ENCODE data around the gene ZER1. TPM values are rescaled to one million over a fixed set of nuclear protein-coding genes. Genes with fewer than 3 reads are reported as not detected.

The ZER1 gene
- total RNA-seq, 2 experiments from 2014 or later, result 27.1 to 29.2 TPM

DNA sequence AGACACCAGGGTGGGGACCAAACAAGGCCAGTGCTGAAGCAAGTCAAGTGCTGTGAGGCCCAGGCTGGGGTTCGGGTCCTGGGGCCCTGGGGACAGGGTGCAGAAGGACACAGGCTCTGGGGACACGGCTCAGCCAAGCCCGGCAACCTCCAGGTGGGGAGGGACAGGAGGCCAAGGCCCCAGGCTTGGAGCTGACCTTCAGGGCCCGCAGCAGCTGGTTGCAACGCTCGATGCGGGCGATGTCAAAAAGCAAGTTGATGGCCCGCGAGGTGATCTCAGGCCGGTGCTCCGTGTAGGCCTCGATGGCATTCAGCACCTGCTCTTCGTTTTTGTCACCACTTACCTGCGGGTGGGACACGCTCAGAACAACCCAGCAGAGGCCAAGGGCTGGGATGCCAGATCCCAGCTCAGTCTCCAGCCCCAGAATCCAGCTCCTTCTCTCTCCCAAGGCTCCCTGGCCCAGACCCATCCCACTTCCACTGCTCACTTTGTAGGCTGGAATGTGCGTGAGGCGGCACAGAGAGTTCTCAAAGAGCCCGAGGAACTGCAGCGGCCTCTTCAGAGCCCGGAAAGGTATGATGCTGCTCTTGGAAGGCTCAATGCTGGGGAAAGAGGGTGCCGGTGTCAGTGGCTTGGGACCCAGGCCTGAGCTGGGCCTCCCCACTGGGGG is 20.7 kb downstream of the ZER1 start:
- ATAC-seq (ENCODE audit: low read depth) (no peak), DNase-seq (no peak)
- Mint-ChIP-seq H3K9me3 (no peaks in the 10 kb centered on the region), H3K27ac (no peak overlapping the region), H3K36me3 (no peaks in the 10 kb centered on the region), H3K27me3 (no peaks in the 10 kb centered on the region), H3K4me1 (no peaks in the 10 kb centered on the region), H3K4me3 (no peak overlapping the region)
- POLR2A ChIA-PET, result no interaction called here

DNA sequence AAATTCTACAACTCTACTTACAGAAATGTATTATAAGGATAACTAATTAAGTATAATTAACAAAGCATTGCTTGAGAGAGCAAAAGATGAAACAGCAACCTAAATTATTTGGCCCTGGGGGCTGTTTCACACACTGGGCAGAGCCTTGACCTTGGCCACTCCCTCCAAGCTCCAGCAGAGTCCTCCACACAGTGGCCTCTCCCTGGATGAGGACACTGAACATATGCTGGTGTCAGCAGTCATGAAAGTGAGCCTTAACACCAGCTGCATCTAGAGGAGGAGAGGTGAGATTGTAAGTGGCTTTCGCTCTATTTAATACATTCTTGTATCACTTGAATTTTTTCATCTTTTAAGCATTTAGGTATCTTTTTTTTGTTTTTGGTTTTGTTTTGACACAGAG is 24.5 kb downstream of the ZER1 start:
- no peak overlapping the region for H3K27ac Mint-ChIP-seq
- ATAC-seq (ENCODE audit: low read depth) (no peak), DNase-seq (no peak)

DNA sequence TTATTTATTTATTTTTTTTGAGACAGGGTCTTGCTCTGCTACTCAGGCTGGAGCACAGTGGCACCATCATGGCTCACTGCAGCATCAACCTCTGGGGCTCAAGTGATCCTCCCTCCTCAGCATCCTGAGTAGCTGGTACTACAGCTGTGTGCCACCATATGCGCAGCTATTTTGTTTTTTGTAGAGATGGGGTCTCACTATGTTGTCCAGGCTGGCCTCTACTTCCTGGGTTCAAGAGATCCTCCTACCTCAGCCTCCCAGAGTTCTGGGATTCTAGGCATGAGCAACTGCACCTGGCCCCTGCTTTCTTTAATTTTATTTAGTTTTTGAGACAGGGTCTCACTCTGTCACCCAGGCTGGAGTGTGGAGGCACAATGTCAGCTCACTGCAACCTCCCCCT is 28.3 kb downstream of the ZER1 start:
- Mint-ChIP-seq H3K27me3 (no peaks in the 10 kb centered on the region), H3K4me3 (no peak overlapping the region), H3K4me1 (no peaks in the 10 kb centered on the region), H3K9me3 (no peaks in the 10 kb centered on the region), H3K27ac (no peak overlapping the region), H3K36me3 (no peaks in the 10 kb centered on the region)
- ATAC-seq (ENCODE audit: low read depth), result no peak
- no peak for DNase-seq
- POLR2A ChIA-PET, result interaction anchor here (1.0 kb wide), 1 partner anchor 180 kb away, joined by 3 read pairs; no protein-coding TSS in a partner anchor

More for the DNA sequence above, 24.5 kb downstream of the ZER1 start:
- Mint-ChIP-seq H3K4me1 (no peaks in the 10 kb centered on the region), H3K27me3 (no peaks in the 10 kb centered on the region), H3K9me3 (no peaks in the 10 kb centered on the region), H3K4me3 (no peak overlapping the region), H3K36me3 (no peaks in the 10 kb centered on the region)
- POLR2A ChIA-PET, result no interaction called here

DNA sequence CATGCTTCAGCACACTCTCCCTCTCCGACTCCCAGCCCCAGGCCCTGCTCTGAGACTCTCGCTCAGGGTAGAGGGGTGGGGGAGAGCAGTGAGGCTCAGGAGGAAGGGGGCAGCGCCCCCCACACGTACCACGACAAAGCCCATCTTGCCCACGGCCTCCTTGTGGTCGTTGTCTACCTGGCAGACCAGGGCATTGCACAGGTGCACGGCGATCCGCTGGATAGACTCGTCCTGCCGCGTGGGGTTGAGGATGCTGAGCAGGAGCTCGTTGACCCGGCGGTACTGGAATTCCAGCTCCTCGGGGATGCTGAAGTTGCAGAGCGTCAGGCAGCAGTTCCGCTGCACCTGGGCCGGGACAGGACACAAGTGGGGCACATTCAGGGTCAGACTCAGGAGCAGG is 29.3 kb downstream of the ZER1 start:
- no peak for ATAC-seq (ENCODE audit: low read depth)

DNA sequence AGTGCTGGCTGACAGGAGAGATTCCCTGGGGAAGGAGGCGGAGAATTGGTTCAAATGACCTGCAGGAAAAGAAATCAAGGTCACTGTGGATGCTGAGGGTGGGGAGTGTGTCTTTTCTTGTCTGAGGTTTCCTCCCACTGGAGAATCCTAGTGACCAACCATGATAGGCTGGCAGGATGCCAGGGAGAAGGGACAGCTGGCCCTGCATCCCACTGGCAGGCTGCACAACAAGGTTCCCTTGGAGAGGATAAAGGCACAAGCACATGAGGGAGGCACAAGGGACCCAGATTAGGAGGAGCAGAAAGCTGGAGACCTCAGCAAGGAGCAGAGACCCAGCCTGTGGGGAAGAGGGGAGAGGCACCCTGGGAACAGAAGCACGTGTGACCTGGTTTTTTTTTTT is 36.4 kb downstream of the ZER1 start:
- ATAC-seq (ENCODE audit: low read depth) (no peak), DNase-seq (no peak)
- POLR2A ChIA-PET, result no interaction called here
- H3K36me3 Mint-ChIP-seq, result peaks cover 12% of the 10 kb centered on the region
- no peak overlapping the region for H3K27ac Mint-ChIP-seq
- H3K4me1 Mint-ChIP-seq, result peaks cover 5% of the 10 kb centered on the region
- no peak overlapping the region for H3K4me3 Mint-ChIP-seq
- H3K9me3 Mint-ChIP-seq, result no peaks in the 10 kb centered on the region
- no peaks in the 10 kb centered on the region for H3K27me3 Mint-ChIP-seq

More for the DNA sequence above, 29.3 kb downstream of the ZER1 start:
- H3K9me3 Mint-ChIP-seq, result no peaks in the 10 kb centered on the region
- DNase-seq, result no peak
- H3K4me3 Mint-ChIP-seq, result no peak overlapping the region
- POLR2A ChIA-PET, result interaction anchor here (1.0 kb wide), 1 partner anchor 181 kb away, joined by 3 read pairs; no protein-coding TSS in a partner anchor
- peaks cover under 1% of the 10 kb centered on the region for H3K36me3 Mint-ChIP-seq
- no peaks in the 10 kb centered on the region for H3K27me3 Mint-ChIP-seq
- no peak overlapping the region for H3K27ac Mint-ChIP-seq
- H3K4me1 Mint-ChIP-seq, result no peaks in the 10 kb centered on the region

DNA sequence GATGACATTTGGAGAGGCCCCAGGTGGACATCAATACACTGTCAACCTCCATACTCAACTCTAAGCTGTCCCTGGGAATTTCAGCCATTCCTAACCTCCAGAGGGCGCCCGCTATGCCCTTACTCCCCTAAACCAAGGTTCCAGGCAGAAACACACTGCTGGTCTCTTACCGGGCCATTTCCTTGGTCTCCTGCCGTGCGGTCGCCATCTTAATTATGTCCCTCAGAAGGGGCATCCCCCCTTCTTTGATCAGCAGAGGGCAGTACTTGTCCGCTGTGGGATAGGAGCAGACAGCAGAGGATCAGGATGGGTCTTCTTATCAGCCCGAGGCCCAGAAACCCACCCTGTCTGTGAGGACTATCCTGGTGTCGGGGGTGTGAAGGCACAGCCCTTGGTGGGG is 38.5 kb downstream of the ZER1 start:
- H3K4me1 Mint-ChIP-seq, result peaks cover 5% of the 10 kb centered on the region
- no peak overlapping the region for H3K27ac Mint-ChIP-seq
- no peaks in the 10 kb centered on the region for H3K27me3 Mint-ChIP-seq
- peaks cover 12% of the 10 kb centered on the region for H3K36me3 Mint-ChIP-seq
- no peak for ATAC-seq (ENCODE audit: low read depth)
- no peak overlapping the region for H3K4me3 Mint-ChIP-seq
- H3K9me3 Mint-ChIP-seq, result no peaks in the 10 kb centered on the region
- DNase-seq, result no peak
- POLR2A ChIA-PET, result interaction anchor here (1.0 kb wide), 1 partner anchor 9 kb away, joined by 4 read pairs; the partner anchor contains the start of gene ZDHHC12

DNA sequence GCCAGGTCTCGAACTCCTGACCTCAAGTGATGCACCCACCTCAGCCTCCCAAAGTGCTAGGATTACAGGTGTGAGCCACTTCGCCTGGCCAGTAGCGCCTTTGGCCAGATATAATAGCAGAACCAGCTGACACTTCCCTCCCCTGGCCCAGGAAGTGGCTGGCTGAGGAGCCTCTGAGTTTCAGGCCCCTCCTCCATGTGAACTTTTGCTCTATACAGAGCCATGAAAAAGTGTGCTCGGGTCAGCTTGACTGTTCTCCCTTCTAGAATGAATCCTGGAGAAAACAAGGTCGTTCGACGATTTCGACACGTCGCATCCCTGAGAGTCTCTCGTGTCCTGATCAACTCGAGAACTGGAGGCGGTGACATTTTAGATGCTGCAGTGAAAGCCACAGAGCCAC is 39.2 kb downstream of the ZER1 start:
- Mint-ChIP-seq H3K4me3 (no peak overlapping the region), H3K4me1 (peaks cover 8% of the 10 kb centered on the region), H3K27ac (no peak overlapping the region), H3K9me3 (no peaks in the 10 kb centered on the region), H3K27me3 (no peaks in the 10 kb centered on the region), H3K36me3 (peaks cover 12% of the 10 kb centered on the region)
- DNase-seq (no peak), ATAC-seq (ENCODE audit: low read depth) (no peak)
- POLR2A ChIA-PET, result interaction anchor here (1.0 kb wide), 1 partner anchor 8 kb away, joined by 4 read pairs; the partner anchor contains the start of gene ZDHHC12

DNA sequence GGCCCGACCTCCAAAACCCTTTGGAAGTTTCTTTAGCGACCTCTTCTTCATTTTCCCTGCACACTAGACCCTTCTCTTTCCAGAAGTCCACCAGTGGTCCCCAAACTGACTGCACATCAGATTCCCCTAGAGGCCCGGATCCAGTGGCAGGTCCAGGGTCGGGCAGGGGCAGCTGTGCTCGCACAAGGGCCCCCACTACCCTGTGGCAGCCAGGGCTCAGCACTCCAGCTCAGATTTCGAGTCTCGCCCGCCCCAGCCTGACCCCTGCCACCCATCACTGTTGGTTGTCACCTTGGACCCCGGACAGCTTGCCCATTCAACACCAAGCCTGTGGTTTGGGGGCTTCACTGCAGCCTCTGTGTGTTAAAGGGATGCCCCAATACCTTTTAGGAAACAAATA is 40.0 kb downstream of the ZER1 start:
- Mint-ChIP-seq H3K4me1 (peaks cover 9% of the 10 kb centered on the region), H3K4me3 (no peak overlapping the region), H3K27me3 (no peaks in the 10 kb centered on the region), H3K36me3 (peaks cover 8% of the 10 kb centered on the region), H3K27ac (no peak overlapping the region), H3K9me3 (no peaks in the 10 kb centered on the region)
- no peak for DNase-seq
- POLR2A ChIA-PET, result no interaction called here
- ATAC-seq (ENCODE audit: low read depth), result no peak

DNA sequence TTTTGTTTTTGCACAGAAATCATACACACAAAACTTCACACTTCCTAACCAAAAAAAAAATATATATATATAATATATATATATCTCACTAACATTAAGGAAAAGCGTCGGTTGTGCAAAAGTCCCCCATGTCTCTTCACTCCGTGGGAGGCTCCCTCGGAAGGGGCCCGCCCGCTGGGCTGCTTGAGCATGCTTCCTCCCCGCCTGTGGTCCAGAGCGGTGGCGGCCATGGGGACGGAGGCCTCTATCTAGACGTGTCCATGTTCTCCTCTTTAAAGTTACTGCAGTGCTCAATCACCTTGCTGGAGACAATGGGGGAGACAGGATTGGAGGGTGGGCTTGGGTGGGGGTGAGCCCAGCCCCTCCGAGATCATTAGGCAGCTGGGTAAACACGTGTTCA is 40.6 kb downstream of the ZER1 start:
- POLR2A ChIA-PET, result no interaction called here

DNA sequence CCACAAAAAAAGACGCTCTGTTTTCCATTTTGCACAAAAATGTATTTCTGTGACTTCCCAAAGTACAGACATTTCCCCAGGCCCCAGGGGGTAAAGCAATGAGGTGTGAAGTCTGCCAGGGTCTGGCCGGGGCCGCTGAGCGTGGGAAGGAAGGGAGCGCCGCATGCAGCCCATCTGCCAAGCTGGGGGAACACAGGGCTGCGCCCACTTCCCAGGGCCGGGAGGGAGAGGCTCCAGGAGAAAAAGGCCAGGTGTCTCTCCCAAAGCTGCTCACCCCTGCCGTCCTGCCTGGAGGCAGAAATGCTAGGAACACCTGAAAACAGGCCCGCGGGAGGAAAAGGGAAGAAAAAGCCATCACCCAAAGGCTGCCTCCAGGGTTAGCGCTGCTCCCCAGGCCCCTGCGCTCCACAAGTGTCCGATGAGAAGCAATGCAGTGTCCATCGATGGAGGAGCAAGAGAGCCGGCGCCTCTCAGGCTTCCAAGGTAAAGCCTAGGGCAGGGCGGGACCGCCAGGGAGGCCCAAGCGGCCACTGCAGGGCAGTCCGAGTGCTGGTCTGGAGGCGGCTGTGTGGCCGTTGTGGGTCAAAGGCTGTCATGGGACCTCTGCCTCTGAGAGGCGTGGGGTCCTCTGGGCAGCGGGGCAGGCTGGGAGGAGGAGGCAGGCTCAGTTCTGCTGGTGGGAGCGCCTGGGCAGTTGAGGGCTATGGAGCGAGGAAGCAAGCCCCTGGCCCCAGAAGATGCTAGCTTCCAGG is 41.8 kb downstream of the ZER1 start:
- no peak for ATAC-seq (ENCODE audit: low read depth)
- Mint-ChIP-seq H3K4me1 (peaks cover 17% of the 10 kb centered on the region), H3K27ac (no peak overlapping the region), H3K9me3 (no peaks in the 10 kb centered on the region), H3K36me3 (peaks cover 6% of the 10 kb centered on the region), H3K27me3 (no peaks in the 10 kb centered on the region), H3K4me3 (no peak overlapping the region)
- POLR2A ChIA-PET, result no interaction called here
- no peak for DNase-seq

More for the DNA sequence above, 40.6 kb downstream of the ZER1 start:
- no peaks in the 10 kb centered on the region for H3K9me3 Mint-ChIP-seq
- DNase-seq (no peak), ATAC-seq (ENCODE audit: low read depth) (no peak)
- H3K4me3 Mint-ChIP-seq, result no peak overlapping the region
- no peaks in the 10 kb centered on the region for H3K27me3 Mint-ChIP-seq
- H3K4me1 Mint-ChIP-seq, result peaks cover 12% of the 10 kb centered on the region
- peaks cover 8% of the 10 kb centered on the region for H3K36me3 Mint-ChIP-seq
- no peak overlapping the region for H3K27ac Mint-ChIP-seq

DNA sequence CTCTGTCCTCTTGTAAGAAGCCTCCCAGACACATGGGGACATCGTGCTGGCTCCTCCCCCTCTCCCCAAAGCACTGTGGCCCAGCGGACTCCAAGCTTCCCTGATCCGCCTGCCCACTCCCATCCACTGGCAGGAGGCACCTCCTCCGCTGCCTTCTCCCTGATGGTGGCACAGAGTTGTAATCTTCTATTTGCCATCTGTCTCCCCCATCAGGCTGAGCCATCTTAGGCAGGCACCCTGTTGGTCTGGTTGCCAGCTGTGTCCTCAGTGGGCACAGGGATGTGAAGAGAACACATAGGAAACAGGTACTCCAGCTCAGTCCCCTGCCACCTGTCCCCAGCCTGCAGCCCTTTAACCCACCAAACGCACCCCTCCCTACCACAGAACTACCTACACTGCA is 42.4 kb downstream of the ZER1 start:
- Mint-ChIP-seq H3K27me3 (no peaks in the 10 kb centered on the region), H3K9me3 (no peaks in the 10 kb centered on the region), H3K4me1 (peaks cover 22% of the 10 kb centered on the region), H3K4me3 (no peak overlapping the region), H3K36me3 (peaks cover 4% of the 10 kb centered on the region), H3K27ac (no peak overlapping the region)
- POLR2A ChIA-PET, result no interaction called here
- DNase-seq (no peak), ATAC-seq (ENCODE audit: low read depth) (no peak)

DNA sequence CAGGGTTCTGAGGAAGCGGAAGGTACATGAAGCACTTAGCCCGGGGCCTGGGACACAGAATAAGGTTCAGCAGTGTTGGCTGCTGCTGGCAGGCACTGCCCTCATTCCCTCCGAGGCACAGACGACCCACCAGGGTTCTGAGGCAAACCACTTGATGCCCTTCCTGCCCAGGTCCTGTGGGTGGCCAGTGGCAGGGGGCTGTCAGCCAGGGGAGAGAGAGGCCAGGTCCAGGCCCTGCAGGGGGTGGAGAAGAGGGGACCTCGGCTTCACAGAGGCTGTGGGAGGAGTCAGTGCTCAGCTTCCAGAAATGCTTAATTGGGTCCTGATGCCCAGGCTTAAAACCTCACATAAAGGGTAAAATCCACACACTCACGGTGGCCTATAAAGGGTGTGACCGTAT is 43.4 kb downstream of the ZER1 start:
- ATAC-seq (ENCODE audit: low read depth) (no peak), DNase-seq (no peak)
- Mint-ChIP-seq H3K27me3 (no peaks in the 10 kb centered on the region), H3K4me1 (peaks cover 23% of the 10 kb centered on the region), H3K4me3 (no peak overlapping the region), H3K9me3 (no peaks in the 10 kb centered on the region), H3K36me3 (peaks cover 4% of the 10 kb centered on the region), H3K27ac (no peak overlapping the region)
- POLR2A ChIA-PET, result no interaction called here

DNA sequence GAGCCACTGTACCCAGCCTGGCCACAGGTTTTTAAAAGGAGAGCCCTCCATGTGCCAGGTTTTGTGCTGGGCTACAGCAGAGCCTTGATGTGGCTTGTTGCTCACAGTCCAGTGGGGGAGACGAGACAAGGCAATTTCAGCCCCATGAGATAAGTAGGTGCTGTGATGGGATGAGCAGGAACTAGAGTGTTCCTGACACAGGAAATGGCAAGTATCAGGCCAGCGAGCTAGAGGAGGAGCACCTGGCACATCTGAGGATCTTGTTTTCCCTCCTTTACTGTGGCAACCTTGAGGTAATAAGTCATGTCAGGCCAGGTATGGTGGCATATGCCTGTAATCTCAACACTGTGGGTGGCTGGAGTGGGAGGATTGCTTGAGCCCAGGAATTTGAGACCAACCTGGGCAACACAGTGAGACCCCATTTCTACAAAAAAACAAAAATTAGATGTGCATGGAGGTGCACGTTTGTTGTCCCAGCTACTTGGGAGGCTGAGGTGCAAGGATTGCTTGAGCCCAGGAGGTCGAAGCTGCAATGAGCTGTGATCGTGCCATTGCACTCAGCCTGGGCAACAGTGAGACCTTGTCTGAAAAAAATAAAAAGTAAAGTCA is 44.0 kb downstream of the ZER1 start:
- DNase-seq (no peak), ATAC-seq (ENCODE audit: low read depth) (no peak)
- H3K27ac Mint-ChIP-seq, result no peak overlapping the region
- H3K4me3 Mint-ChIP-seq, result no peak overlapping the region
- H3K36me3 Mint-ChIP-seq, result no peaks in the 10 kb centered on the region
- POLR2A ChIA-PET, result no interaction called here
- H3K9me3 Mint-ChIP-seq, result no peaks in the 10 kb centered on the region
- peaks cover 26% of the 10 kb centered on the region for H3K4me1 Mint-ChIP-seq
- H3K27me3 Mint-ChIP-seq, result no peaks in the 10 kb centered on the region
